ENCODE data around the gene NT5DC2. TPM values are rescaled to one million over a fixed set of nuclear protein-coding genes. Genes with fewer than 3 reads are reported as not detected.

The NT5DC2 gene
- total and polyA plus RNA-seq, 7 donors = 6.8 to 13.7 (median 10.3) TPM

DNA sequence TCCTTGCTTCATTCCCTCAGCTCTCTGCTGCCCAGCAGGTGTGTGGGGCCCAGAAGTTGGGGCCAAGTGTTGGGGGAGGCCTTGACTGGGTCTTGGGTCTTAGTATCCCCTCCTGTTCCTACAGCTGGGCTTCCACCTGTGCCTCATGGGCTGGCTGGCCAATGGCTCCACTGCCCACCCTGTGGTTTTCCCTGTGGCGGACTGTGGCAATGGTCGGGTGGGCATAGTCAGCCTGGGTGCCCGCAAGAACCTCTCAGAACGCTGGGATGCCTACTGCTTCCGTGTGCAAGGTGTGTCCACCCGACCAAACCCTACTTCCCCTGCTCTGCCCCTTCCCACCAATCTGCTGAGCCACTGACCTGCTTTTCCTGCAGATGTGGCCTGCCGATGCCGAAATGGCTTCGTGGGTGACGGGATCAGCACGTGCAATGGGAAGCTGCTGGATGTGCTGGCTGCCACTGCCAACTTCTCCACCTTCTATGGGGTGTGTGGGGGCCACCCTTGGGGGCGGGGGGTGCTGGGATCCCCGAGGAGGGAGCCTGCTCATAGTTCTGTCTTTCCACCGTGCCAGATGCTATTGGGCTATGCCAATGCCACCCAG, 10.9 kb downstream of the NT5DC2 start:
- no peak overlapping the region for H3K4me3 ChIP-seq
- H3K36me3 ChIP-seq (ENCODE audit: insufficient read depth in 1 of 2, low read depth in 1 of 2) = no peaks in the 10 kb centered on the region
- DNase-seq (peak; percentile 12 to 44), ATAC-seq (no peak)
- H3K9me3 ChIP-seq = no peaks in the 10 kb centered on the region
- intact Hi-C loops (cut with DNase I) = no loop called here
- WGBS, 3 donors = 88 to 92% (median 92%) methylated on average over 14 of the region's 14 CpGs
- no peaks in the 10 kb centered on the region for H3K27me3 ChIP-seq (ENCODE audit: insufficient read depth in 3 of 3, low read length in 2 of 3)
- TF ChIP-seq, protein P1, sequence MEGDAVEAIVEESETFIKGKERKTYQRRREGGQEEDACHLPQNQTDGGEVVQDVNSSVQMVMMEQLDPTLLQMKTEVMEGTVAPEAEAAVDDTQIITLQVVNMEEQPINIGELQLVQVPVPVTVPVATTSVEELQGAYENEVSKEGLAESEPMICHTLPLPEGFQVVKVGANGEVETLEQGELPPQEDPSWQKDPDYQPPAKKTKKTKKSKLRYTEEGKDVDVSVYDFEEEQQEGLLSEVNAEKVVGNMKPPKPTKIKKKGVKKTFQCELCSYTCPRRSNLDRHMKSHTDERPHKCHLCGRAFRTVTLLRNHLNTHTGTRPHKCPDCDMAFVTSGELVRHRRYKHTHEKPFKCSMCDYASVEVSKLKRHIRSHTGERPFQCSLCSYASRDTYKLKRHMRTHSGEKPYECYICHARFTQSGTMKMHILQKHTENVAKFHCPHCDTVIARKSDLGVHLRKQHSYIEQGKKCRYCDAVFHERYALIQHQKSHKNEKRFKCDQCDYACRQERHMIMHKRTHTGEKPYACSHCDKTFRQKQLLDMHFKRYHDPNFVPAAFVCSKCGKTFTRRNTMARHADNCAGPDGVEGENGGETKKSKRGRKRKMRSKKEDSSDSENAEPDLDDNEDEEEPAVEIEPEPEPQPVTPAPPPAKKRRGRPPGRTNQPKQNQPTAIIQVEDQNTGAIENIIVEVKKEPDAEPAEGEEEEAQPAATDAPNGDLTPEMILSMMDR (IDR thresholded peaks at IDR 0.05) = no peak
- H3K4me1 ChIP-seq = no peaks in the 10 kb centered on the region
- H3K27ac ChIP-seq = no peak overlapping the region

- no peak overlapping the region for H3K4me3 ChIP-seq
- H3K36me3 ChIP-seq (ENCODE audit: insufficient read depth in 1 of 2, low read depth in 1 of 2) = no peaks in the 10 kb centered on the region
- TF ChIP-seq, protein P1 (IDR thresholded peaks at IDR 0.05) = no peak
- intact Hi-C loops (cut with DNase I) = no loop called here
- no peaks in the 10 kb centered on the region for H3K4me1 ChIP-seq
- H3K9me3 ChIP-seq = no peaks in the 10 kb centered on the region
- no peaks in the 10 kb centered on the region for H3K27me3 ChIP-seq (ENCODE audit: insufficient read depth in 3 of 3, low read length in 2 of 3)
- peak; percentile 8 to 46 for DNase-seq
- WGBS, 3 donors = 92 to 95% (median 93%) methylated on average over 32 to 33 of the region's 33 CpGs
- no peak for ATAC-seq
- no peak overlapping the region for H3K27ac ChIP-seq
These were observed 11.6 kb downstream of the NT5DC2 start for GRCh38 chr3:52521881-52522650.

DNA sequence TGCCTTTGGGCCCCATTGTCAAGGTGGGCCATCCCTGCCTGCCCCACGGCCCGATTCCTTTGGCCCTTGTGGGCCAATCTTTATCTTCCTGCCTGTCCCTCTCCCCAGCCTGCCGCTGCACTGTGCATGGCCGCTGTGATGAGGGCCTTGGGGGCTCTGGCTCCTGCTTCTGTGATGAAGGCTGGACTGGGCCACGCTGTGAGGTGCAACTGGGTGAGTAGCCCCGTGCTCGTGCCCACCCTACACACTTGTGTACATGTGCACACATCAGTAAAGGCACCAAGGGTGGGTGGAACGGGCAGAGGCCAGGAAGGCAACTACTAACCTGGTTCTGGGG, 12.2 kb downstream of the NT5DC2 start:
- TF ChIP-seq, protein P1 (IDR thresholded peaks at IDR 0.05) = no peak
- ATAC-seq (no peak), DNase-seq (peak; percentile 11 to 36)
- H3K4me1 ChIP-seq = no peaks in the 10 kb centered on the region
- 86 to 92% (median 89%) methylated on average over 8 of the region's 8 CpGs for WGBS, 3 donors
- no peaks in the 10 kb centered on the region for H3K27me3 ChIP-seq (ENCODE audit: insufficient read depth in 3 of 3, low read length in 2 of 3)
- H3K4me3 ChIP-seq = no peak overlapping the region
- H3K27ac ChIP-seq = no peak overlapping the region
- intact Hi-C loops (cut with DNase I) = no loop called here
- H3K36me3 ChIP-seq (ENCODE audit: insufficient read depth in 1 of 2, low read depth in 1 of 2) = no peaks in the 10 kb centered on the region
- no peaks in the 10 kb centered on the region for H3K9me3 ChIP-seq

- H3K36me3 ChIP-seq (ENCODE audit: insufficient read depth in 1 of 2, low read depth in 1 of 2) = no peaks in the 10 kb centered on the region
- intact Hi-C loops (cut with DNase I) = no loop called here
- H3K4me1 ChIP-seq = no peaks in the 10 kb centered on the region
- no peaks in the 10 kb centered on the region for H3K27me3 ChIP-seq (ENCODE audit: insufficient read depth in 3 of 3, low read length in 2 of 3)
- WGBS, 3 donors = 89 to 92% (median 90%) methylated on average over 20 of the region's 20 CpGs
- H3K9me3 ChIP-seq = no peaks in the 10 kb centered on the region
- TF ChIP-seq, protein P1 (IDR thresholded peaks at IDR 0.05) = no peak
- no peak overlapping the region for H3K4me3 ChIP-seq
- peak; percentile 1 to 42 for DNase-seq
- no peak overlapping the region for H3K27ac ChIP-seq
- no peak for ATAC-seq
These were observed 12.8 kb downstream of the NT5DC2 start for GRCh38 chr3:52520716-52521487.
